ENCODE data around the gene IKZF3.
"Not testable (repeated sequence)": the region's sequence is repeated elsewhere in the genome, so short reads cannot be mapped to it uniquely, and the experiment has no call there.

Gene IKZF3

DNA sequence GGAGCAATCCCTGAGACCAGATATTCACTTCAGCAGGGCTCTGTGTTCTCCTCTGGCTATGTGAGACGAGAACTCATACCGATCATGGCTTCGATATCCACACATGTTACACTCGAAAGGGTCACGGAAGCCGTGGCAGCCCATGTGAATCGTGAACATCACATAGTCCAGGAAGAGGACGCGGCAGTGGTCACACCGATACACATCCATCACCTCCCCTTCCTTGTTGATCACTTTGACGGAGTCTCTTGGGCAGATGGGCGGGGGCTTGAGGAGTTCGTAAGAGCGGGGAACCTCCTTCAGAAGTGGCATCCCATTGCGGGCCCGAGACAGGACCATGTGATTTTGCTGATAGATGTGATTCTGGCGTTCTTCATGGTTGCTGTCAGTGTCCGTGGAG lies 98.3 kb downstream of the IKZF3 start:
- peaks cover 95% of the 10 kb centered on the region for H3K79me2 ChIP-seq (ENCODE audit: low read length)
- H3K9me3 ChIP-seq (replicated peaks; ENCODE audit: insufficient read depth, low read length): no peaks in the 10 kb centered on the region
- no peaks in the 10 kb centered on the region for H3K9me2 ChIP-seq (replicated peaks; ENCODE audit: insufficient read depth, low read length)
- H3K4me3 ChIP-seq (ENCODE audit: low read length): no peak overlapping the region
- DNase-seq: no peak
- H2AFZ ChIP-seq (ENCODE audit: low read length): no peak overlapping the region
- H4K20me1 ChIP-seq (ENCODE audit: insufficient read depth, low read length): no peaks in the 10 kb centered on the region
- peaks cover 36% of the 10 kb centered on the region for H3K36me3 ChIP-seq (replicated peaks; ENCODE audit: insufficient read depth, low read length)
- H3K9ac ChIP-seq (ENCODE audit: low read length): no peak overlapping the region
- H3K4me2 ChIP-seq (ENCODE audit: low read depth, low read length): no peak overlapping the region
- no peak overlapping the region for H3K27ac ChIP-seq (ENCODE audit: low read length)
- peaks cover 29% of the 10 kb centered on the region for H3F3A ChIP-seq (ENCODE audit: insufficient read depth, low read length)
- TF ChIP-seq, protein P1, sequence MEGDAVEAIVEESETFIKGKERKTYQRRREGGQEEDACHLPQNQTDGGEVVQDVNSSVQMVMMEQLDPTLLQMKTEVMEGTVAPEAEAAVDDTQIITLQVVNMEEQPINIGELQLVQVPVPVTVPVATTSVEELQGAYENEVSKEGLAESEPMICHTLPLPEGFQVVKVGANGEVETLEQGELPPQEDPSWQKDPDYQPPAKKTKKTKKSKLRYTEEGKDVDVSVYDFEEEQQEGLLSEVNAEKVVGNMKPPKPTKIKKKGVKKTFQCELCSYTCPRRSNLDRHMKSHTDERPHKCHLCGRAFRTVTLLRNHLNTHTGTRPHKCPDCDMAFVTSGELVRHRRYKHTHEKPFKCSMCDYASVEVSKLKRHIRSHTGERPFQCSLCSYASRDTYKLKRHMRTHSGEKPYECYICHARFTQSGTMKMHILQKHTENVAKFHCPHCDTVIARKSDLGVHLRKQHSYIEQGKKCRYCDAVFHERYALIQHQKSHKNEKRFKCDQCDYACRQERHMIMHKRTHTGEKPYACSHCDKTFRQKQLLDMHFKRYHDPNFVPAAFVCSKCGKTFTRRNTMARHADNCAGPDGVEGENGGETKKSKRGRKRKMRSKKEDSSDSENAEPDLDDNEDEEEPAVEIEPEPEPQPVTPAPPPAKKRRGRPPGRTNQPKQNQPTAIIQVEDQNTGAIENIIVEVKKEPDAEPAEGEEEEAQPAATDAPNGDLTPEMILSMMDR (IDR thresholded peaks at IDR 0.05; ENCODE audit: low read length): no peak
- TF ChIP-seq EZH2phosphoT487 (IDR thresholded peaks at IDR 0.05; ENCODE audit: low read length): no peak
- peaks cover 43% of the 10 kb centered on the region for H3K4me1 ChIP-seq (ENCODE audit: low read length)
- no peaks in the 10 kb centered on the region for H3K27me3 ChIP-seq (replicated peaks; ENCODE audit: insufficient read depth, low read length)

DNA sequence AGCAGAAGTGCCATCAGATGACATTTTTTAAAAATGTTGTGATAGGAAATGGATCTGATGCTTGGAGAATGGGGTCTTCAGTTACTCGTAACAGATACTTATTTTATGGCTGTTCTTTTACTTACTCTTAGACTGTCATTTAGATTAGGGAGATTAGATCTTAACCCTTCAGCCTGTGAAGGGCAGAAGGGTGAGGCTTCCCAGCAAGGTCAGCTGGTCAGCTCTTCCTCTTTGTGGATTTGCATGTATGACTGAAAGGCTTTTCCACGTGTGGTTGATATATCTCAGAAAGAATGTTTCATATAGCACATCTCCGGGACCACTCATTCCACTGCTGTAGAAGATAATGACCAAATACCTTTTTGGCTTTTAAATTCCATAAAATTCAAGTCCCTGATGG lies 98.9 kb downstream of the IKZF3 start:
- no peak for DNase-seq
- H3F3A ChIP-seq (ENCODE audit: insufficient read depth, low read length): peaks cover 27% of the 10 kb centered on the region
- H3K4me2 ChIP-seq (ENCODE audit: low read depth, low read length): no peak overlapping the region
- H3K27ac ChIP-seq (ENCODE audit: low read length): no peak overlapping the region
- peaks cover 41% of the 10 kb centered on the region for H3K4me1 ChIP-seq (ENCODE audit: low read length)
- H3K4me3 ChIP-seq (ENCODE audit: low read length): no peak overlapping the region
- H3K9me2 ChIP-seq (replicated peaks; ENCODE audit: insufficient read depth, low read length): no peaks in the 10 kb centered on the region
- peaks cover 93% of the 10 kb centered on the region for H3K79me2 ChIP-seq (ENCODE audit: low read length)
- H3K36me3 ChIP-seq (replicated peaks; ENCODE audit: insufficient read depth, low read length): peaks cover 36% of the 10 kb centered on the region
- H4K20me1 ChIP-seq (ENCODE audit: insufficient read depth, low read length): no peaks in the 10 kb centered on the region
- TF ChIP-seq EZH2 (optimal IDR thresholded peaks at IDR 0.05; ENCODE audit: low read depth, low read length) (no peak), EZH2phosphoT487 (IDR thresholded peaks at IDR 0.05; ENCODE audit: low read length) (no peak)
- TF ChIP-seq, protein P1 (IDR thresholded peaks at IDR 0.05; ENCODE audit: low read length): no peak
- no peaks in the 10 kb centered on the region for H3K9me3 ChIP-seq (replicated peaks; ENCODE audit: insufficient read depth, low read length)
- H3K27me3 ChIP-seq (replicated peaks; ENCODE audit: insufficient read depth, low read length): no peaks in the 10 kb centered on the region
- no peak overlapping the region for H3K9ac ChIP-seq (ENCODE audit: low read length)
- H2AFZ ChIP-seq (ENCODE audit: low read length): no peak overlapping the region

DNA sequence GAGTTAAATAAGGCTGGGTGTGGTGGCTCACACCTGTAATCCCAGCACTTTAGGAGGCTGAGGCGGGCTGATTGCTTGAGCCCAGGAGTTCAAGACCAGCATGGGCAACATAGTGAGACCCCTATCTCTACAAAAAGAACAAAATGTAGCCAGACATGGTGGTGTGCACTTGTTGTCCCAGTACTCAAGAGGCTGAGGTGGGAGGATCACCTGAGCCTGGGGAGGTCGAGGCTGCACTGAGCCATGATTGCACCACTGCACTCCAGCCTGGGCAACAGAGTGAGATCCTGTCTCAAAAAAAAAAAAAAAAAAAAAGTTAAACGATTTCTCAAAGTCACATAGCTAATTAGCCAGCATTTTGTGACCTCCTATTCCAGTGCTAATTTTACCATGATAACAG lies 99.9 kb downstream of the IKZF3 start:
- not testable (repeated sequence) for H3K27ac ChIP-seq (ENCODE audit: low read length); H2AFZ ChIP-seq (ENCODE audit: low read length)
- H3K4me1 ChIP-seq (ENCODE audit: low read length): peaks cover 39% of the 10 kb centered on the region

DNA sequence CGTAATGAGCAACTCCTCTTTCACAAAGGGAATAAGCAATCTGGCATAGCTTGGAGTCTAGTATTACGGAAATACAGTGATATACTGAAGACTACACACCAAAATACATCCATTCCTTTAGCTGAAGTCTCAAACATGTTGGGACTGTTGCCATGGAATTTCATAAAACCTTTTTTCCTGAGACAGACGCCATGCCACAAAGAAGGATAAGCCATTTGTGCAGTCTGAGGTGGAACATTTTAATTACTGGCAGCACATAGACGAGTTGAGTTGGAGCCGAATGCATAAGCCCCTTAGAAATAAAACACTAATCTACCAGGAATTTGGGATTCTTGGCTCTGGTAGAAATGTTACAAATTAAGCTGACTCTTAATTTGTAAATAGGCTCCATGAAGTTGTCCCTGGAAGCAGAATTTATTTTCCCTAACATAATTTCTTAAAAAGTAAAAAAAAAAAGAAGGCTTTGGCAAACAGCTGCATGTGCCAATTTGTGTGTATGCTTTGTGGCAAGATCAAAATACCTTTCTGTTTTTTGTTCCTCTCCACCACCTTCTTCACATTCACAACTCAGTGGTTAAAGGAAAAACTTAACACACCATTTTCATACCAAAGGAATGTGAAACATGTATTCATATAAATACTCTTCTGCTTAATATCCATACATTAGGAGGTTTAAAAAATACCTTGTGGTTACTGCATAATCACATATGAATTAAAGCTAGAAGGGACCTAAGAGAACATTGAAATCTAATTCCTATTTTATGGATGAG lies 100.9 kb downstream of the IKZF3 start:
- peaks cover 40% of the 10 kb centered on the region for H3K4me1 ChIP-seq (ENCODE audit: low read length)
- no peaks in the 10 kb centered on the region for H3K27me3 ChIP-seq (replicated peaks; ENCODE audit: insufficient read depth, low read length)
- H3K4me3 ChIP-seq (ENCODE audit: low read length): no peak overlapping the region
- no peak overlapping the region for H3K9ac ChIP-seq (ENCODE audit: low read length)
- no peak overlapping the region for H3K27ac ChIP-seq (ENCODE audit: low read length)
- no peak overlapping the region for H2AFZ ChIP-seq (ENCODE audit: low read length)
- H3K4me2 ChIP-seq (ENCODE audit: low read depth, low read length): no peak overlapping the region
- H3K36me3 ChIP-seq (replicated peaks; ENCODE audit: insufficient read depth, low read length): peaks cover 32% of the 10 kb centered on the region
- peaks cover 86% of the 10 kb centered on the region for H3K79me2 ChIP-seq (ENCODE audit: low read length)
- peaks cover 26% of the 10 kb centered on the region for H3F3A ChIP-seq (ENCODE audit: insufficient read depth, low read length)
- no peaks in the 10 kb centered on the region for H4K20me1 ChIP-seq (ENCODE audit: insufficient read depth, low read length)
- no peaks in the 10 kb centered on the region for H3K9me2 ChIP-seq (replicated peaks; ENCODE audit: insufficient read depth, low read length)
- TF ChIP-seq, protein P1 (IDR thresholded peaks at IDR 0.05; ENCODE audit: low read length): no peak
- TF ChIP-seq EZH2phosphoT487 (IDR thresholded peaks at IDR 0.05; ENCODE audit: low read length) (no peak), EZH2 (optimal IDR thresholded peaks at IDR 0.05; ENCODE audit: low read depth, low read length) (no peak)
- no peak for DNase-seq
- no peaks in the 10 kb centered on the region for H3K9me3 ChIP-seq (replicated peaks; ENCODE audit: insufficient read depth, low read length)

More for the DNA sequence above, 99.9 kb downstream of the IKZF3 start:
- not testable (repeated sequence) for H3K4me2 ChIP-seq (ENCODE audit: low read depth, low read length); H3K4me3 ChIP-seq (ENCODE audit: low read length); DNase-seq; H3K9ac ChIP-seq (ENCODE audit: low read length); H3K9me3 ChIP-seq (replicated peaks; ENCODE audit: insufficient read depth, low read length); H3K9me2 ChIP-seq (replicated peaks; ENCODE audit: insufficient read depth, low read length); H3K27me3 ChIP-seq (replicated peaks; ENCODE audit: insufficient read depth, low read length); H4K20me1 ChIP-seq (ENCODE audit: insufficient read depth, low read length)
- Histone ChIP-seq H3K79me2 (ENCODE audit: low read length) (peaks cover 91% of the 10 kb centered on the region), H3K36me3 (replicated peaks; ENCODE audit: insufficient read depth, low read length) (peaks cover 36% of the 10 kb centered on the region), H3F3A (ENCODE audit: insufficient read depth, low read length) (peaks cover 25% of the 10 kb centered on the region)

Data from MM.1S (cell line).